ENCODE results near the gene DOCK9.
A peak's percentile ranks its signal among the peaks of the same experiment; 100 is the strongest.

The DOCK9 gene

DNA sequence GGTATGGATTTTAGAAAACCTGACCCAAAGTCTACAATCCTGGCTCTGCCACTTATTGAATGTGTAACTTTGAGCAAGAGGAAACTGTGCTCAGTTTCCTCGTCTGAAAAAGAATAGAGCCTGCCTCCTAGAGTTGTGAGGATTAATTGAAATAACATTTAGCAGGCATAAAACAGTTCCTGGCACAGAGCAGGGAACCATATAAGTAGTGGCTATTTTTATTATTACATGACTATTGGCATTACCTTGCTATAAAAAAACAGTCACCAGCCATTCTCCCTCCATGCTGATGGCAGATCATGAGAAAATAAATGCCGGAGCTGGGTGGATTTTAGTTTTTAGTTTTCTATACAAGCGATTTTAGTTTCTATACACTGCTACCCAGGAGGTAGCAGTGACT, 5.8 kb downstream of the DOCK9 start:
- DNase-seq = no peak

DNA sequence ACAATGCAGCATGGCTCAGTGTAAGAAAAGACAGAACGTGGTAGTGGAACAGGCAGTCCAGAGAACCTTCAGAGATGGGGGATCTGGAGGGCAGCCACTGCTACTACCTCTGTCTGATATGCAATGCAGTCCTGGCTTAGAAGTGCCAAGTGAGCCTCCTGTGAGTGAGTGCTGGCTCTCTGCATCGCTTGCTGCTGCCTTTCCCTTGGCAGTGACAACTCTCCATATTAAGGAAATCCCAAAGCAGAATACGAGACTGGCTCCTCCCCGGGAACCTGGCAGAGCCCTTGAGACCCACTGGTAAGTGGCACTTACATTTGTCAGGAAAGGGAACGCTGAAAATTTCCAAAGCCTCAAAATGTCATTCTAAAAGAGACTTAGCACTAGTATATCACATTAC, 7.5 kb downstream of the DOCK9 start:
- no peak for DNase-seq

DNA sequence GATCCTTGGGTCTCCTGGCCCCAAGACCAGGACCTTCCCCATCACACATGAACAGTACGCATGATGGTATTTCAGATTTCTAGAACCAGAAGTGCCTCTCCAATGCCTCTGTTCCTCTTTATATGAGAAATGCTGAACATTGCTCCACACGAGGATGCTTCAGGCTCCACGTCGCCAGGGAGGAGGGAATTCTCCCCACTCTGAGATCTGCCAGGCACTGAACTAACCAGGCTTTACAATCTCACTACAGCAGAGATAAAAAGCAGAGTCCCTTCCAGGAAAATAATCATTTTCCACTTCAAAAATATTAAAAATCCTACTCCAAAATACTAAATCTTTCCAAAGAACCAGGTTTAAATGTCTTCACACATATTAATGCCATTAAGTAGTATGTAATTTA, 10.4 kb downstream of the DOCK9 start:
- DNase-seq = no peak

DNA sequence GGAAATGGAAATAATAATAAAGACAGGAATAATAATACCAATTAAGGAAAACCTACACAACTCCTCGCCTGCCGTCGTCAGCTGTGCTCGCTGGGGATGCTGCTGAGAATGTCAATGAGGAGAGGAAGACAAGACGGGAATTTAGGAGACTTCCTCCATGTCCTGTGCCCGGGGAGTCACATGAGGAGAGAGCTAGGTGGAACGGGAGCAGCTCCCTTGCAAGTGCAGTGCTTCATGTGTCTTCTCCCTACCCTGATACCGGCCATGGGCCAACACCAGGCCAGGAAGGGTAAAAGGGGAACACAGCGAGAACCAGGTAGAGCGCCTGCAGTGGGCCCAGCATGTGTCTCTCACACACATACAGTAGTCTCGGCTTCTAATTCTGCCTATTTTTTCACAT, 11.8 kb downstream of the DOCK9 start:
- no peak for DNase-seq

DNA sequence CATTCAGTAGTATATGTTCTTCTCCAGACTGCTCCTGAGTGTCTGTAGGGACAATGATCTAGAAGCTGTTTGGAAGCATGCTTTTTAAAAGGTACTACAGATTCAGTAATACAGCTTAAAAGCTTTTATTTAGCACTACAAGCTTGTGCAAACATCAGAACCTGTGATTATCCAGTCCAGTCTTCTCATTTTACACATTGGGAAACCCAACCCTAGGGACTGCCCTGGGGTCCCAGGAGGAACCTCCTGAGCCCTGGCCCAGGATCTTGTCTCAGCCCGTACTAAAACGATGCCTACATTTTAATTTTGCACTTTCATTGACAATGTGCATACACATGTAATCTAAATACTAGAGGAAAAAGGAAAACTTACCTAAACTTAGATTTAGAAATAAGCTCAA, 12.5 kb downstream of the DOCK9 start:
- peak in 1 of 2 experiments; percentile 17 for DNase-seq

DNA sequence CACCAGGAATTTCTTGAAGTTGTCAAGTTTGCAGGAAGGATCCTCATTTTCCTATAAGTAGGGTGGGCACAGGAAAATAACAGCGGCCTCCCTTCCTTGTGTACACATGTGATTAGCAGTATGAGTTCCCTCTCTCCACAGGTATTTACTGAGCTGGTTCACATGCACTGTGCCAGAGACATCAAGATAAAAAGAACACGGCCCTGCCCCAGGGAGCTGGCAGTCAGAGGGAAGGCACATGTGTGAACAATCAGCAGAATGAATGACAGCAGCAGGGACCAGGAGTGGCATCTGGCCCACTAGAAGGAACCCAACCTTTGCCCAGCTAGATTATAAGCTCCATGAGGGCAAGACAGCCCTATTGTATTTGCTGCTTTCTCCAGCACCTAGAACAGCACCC, 13.9 kb downstream of the DOCK9 start:
- DNase-seq = no peak

DNA sequence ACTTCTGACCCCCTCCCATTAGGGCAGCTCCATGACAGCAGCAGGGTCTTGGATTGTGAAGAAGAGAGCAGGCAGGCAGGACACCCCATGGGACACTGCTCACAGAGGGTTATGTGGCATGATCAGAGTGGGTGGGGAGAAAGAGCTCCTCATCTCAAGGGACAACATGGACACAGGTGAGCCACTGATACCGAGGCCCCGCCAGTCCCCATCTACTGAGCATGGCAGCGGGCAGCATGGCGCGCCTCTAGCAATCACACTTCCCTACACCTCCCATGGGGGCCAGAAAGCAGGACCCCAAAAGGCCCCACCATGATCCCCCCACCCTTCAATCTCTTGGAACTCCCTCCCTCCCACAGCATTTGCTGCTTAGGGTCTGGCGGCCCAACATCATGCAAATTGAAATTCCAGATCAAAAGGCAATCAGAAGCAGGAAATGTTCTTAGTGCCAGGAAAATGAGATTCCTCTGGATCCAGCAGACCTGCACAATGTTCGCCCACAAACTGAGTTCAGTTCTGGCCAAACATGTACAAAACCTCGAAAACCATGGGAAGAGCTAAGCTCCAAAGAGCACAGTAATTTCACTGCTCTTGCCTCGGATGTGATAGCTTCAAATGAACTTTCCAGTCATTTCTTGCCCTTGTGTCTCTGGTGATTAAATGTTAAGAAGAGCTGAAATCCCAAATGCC, 14.8 kb downstream of the DOCK9 start:
- DNase-seq = no peak

DNA sequence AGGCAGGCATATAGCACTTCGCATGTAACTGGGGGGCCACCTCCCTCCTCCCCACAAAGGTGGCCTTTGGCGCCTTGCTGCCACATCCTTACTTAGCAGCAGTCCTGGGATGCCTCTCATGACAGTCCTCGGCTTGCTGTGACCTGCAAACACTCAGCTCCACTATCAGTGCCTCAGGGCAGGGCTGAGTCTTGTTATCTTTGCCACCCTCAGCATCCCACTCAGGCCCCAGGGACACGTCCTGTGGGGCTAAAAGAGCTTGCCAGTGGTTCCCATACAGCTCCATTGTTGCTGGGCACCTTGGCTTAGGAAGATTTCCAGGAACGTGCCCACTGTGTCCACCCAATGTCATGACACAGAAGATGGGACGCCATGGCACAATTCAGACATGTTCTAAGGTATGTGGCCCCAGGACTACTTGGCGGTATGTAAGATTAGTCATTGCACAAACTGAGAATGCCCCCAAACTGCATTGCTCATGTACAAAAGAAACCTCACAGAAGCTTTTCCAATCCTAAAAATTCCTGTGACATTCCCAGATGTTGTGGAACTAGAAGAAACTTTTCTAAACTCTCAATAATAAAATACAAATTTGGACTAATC, 16.3 kb downstream of the DOCK9 start:
- no peak for DNase-seq

DNA sequence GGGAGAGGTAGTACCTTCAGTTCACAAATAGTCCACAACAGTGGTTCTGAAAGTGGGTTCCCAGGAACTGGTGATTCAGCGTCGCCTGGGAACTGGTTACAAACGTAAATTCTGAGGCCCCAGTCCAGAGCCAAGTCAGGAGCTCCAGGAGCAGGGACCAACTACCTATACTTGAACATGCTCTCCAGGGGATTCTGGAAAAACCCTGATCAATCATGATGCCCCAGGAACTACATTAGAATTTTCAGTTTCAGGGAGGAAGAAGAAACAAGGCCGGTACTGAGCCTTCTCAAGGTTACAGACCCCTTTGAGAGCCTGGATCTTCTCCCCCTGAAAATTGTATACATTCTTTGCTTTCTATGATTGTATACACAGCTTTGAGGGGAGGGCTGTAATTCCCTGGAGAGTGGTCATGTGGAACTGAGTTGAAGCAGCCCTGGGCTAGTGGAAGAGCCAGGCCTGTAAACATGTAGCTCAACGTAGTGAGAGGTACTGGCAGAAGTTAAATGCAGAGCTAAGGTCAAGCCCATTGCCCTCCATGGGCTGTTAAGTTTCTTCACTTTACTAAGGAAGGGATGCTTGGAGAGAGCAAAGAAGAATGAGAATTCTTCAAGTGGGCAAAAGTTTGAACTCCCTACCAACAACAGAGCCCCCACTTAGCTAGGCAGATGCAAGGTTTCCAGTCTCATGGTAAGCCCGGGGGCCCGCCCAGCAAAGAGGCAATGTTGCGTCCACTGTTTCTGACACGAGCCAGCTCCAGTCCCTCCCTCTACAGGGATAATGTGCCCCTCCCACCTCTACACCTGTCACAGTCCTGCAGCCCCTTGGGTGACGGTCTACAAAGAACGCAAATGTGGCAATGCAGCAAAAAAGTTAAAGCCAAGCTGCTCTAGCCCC, 17.0 kb downstream of the DOCK9 start:
- no peak for DNase-seq

DNA sequence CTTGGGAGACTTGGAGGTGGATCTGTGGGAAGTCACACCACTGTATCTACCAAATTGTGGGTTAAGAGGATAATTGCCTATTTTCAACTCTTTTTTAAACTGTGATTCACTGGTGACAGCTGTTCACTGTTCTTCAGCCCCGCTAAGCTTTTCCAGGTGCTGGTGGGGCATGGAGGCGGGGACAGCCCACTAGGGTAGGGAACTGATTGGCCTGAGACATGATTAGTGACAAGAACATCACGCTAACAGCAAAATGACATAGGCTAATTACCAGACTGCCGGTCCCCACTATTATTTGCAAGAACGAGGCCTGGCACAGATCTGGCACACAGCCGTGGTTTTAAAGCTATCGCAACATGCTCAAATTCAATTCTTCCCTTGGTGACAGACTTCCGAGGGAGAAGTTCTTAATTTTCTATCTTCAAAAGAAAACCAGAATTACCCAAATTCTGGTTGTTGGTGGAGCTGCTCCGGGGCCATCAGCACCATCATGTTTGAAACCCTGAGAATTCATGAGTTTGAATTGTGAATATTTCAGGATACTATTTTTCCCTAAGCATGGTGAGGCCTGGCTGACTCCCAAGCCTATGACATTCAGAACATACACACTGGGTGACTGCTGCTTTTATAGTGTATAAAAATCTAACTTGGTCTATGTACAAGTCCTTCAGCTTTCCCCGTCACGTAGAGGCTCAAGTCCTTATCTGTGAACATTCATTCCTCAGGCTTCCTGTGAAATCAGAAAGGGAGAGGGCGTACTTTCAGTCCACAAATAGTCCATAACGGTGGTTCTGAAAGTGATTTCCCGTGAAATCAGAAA, 17.9 kb downstream of the DOCK9 start:
- DNase-seq = no peak

DNA sequence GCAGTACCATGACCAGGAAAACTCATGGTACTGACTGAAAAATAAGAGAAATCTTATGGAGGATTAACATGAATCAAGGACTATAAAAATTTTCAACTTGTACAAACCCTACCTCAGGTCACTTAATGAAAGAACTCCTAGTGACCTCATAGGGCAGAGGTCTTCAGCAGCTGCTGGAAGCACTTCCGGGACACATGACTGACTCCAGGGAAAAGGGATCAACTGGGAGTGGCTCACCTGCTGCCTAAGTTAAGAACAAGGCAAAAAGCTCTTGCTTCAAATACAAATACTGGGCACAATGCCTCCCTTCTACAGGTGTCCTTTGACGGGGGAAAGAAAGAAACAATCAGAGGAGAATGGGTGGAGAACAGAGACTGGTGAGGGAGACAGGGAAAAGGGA, 18.6 kb downstream of the DOCK9 start:
- DNase-seq = no peak

DNA sequence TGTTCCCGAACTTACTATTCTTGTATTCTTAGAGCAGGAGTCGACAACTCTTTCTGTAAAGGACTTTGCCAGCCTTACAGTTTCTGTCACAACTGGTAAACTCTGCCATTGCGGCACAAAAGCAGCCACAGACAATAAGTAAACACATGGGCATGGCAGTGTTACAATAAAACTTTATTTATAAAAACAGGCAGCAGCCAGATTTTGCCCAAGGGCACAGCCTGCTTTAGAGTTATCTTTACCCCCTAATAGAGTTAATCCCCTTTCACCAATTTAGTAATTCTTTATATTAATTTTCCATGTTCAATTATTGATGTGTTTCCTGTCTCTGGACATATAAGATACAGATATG, 19.4 kb downstream of the DOCK9 start:
- no peak for DNase-seq

DNA sequence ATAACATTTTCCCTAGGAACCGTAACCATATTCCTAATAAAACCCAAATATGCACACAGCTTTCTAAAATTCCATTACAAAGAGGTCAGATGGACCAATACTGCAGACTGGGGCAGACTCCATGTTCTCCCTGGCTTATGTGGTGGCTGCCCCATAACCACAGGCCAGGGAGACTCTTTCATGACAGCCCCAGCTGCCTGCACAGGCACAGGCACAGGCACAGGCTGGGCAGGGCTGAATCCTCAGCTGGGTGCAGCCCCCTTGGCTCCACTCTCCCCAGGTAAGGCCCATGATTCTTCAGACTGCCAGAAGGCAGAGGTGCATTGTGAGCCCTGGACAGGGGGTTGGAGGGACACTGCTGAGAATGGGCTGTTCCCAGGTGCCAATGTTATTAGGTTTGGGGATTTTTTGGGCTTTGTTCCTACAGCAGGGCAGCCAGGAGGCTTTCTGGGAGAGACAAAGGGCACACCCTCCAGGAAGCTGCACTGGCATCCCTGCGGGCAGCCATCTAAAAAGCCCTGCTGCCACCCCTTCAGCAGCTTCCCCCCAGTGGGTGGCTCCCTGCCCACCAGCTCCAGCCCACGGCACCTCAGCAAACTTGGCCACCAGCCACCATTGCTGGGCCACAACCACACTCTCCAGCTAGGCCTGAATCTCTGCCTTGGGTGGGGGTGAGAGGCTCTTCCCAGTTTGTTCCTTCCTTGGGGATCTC, 20.0 kb downstream of the DOCK9 start:
- no peak for DNase-seq

DNA sequence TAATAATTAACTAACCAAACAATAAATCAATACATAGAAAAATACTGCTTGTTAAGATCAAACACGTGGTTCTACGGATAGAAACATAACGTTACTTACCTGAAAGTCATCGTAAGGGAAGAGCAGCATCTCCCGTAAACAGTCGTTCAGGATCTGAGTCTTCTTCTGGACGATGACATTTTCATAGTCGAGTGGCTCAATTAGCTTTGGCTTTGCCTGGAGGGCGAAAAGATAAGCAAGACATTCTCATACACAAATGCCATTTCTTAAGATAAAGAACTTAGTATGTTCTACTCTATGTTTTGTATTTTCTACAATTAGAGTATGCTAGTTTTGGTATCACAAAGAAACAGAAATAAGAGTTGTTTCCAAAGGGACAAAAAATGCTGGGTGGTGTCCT, 22.5 kb downstream of the DOCK9 start:
- DNase-seq = no peak

DNA sequence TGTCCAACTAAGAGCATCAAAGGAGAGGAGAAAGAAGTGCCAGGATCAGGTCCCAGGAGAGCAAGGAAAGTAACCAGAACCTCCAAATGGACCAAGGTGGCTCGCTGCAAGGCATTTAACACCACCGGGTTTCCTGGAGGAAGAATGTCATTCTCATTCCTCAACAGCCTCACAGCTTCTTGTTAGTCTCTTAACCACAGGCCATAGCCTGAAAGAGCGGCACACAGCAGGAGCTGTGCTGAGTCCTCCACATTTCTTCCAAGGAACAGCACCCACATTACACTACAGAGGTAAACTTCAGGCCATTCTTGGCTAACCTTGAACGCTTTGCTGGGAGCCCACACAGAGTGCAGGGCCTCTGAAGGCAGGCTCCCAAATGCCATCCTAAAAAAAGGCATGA, 23.6 kb downstream of the DOCK9 start:
- DNase-seq = no peak

DNA sequence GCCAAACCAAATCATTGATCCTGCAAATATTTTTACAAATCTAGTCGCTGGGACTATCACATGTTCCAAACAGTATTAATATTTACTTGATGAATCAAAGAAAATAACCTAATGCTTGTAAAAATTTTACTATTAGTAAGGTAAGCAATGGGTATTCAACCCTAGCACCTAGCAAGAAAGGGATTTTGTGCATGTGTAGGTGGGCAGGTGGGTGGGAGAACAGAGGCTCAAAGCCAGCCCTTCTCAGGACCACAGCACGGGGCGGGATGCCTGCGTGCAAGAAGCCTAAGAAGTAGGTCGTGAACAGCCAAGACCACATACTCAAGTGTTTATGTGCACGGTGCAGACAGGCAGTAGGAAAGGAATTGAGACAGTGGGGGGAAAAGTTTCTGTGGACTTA, 26.6 kb downstream of the DOCK9 start:
- DNase-seq = no peak

DNA sequence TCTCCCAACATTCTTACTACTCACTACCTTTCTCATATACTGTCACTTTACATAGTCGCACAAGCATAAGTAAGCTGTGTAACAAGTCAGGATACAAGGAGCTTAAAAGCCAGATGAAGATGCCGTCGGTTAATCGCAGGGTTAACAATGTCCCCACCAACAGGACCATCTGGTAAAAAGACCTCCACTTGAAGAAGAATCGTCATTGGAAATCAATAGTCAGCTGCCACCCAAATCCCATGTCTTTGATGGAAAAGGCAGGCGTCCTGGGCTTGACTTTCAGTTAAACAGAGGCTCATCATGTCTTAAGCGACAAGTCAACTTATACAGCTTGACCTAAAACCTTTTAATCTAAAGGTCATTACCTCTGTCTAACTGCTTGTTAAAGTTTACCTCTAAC, 27.2 kb downstream of the DOCK9 start:
- DNase-seq = no peak

DNA sequence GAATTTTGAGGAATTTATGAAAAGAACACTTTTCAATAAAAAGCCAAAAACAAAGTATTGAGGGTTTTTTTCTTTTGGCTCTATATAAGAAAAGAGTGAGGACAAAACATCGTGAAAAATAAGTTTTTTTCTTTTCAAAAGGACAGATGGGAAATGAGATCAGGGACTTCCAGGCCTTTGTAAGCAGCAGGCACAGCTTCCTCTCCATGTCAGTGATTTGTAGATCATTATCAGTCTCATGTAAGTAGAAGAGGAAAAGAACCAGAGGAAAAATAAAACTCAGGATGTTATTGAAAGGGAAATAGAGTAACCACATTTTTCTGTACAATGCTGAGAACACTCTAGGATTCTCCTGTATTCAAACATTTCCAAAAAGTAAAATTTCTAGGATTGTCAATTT, 29.9 kb downstream of the DOCK9 start:
- no peak for DNase-seq

DNA sequence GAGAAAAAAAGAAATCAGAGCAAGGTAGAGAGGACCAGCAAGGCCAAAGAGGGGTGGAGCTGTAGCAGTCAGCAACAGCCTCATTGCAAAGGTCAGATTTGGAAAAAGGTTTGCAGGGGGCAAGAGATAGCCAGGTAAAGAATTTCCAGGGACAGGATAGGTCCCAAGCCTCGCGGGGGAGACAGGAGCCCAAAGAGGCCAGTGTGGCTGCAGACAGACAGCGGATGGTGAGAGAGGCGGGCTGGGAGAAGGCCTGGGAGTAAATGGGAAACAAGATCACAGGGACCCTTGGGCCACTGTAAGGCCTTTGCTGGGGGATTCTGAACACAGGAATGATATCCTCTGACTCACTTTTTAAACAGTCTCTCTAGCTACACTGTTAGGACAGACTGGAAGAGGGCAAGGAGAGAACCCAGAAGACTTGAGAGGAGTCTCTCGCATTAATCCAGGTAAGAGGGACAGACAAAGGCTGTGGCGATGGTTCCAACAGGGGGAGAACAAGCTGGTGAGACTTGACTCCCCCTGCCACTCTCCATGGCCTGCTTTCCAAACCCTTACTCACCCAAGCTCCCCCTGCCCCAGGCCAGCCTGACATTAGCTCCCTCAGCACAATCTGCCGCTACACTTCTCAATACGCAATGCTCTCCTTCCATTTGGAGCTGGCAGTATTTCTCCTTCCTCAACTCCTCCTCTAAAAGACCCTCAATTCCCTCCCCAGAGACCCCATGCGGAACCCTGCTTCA, 31.8 kb downstream of the DOCK9 start:
- DNase-seq = no peak

DNA sequence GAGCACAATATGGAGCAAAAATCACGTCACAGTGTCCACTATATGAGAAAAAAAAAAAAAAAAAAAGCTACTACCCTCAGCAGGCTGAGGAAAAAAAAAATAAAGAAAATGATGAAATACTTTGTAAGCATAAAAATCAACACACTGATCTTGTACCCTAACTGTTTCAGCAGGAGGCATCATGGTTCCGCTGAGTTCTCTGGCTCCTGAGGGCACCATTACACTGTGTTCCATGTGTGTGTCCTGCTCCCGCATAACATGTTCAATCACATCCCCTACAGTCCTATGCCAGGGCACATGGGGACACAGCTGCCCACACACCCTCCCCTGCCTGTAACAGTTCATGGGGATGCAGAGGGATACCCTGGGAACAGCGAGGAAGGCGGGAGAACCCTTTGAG, 33.5 kb downstream of the DOCK9 start:
- no peak for DNase-seq

DNA sequence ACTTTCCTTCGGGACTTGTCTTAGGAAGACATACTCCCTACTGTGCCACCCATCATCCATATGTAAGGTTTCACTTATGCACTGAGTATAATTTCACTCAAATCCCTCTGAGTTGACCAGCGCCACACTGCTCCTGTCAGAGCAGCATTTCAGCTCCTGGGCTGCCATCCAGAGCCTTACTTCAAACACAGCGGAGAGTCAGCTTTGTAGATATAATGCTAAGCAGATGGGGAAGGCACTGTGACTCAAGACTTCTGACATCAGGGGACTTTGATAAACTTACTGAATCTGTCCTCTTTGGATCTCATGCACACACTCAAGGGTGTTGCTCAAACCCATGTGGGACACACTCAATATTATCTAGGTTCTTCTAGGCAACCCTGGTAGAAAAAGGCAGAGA, 34.9 kb downstream of the DOCK9 start:
- DNase-seq = no peak

DNA sequence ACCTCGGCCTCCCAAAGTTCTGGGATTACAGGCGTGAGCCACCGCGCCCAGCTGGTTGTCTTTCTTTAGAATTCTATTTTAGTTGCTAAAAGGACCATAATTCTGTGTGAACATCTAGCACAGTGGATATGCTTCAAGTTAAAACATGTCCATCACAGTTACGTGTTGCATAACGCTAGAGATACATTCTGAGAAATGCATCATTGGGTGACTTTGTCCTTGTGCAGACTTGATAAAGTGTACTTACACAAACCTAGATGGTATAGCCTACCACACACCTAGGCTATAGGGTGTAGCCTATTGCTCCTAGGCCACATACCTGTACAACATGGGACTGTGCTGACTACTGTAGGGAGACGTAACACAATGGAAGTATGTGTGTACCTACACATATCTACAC, 35.4 kb downstream of the DOCK9 start:
- DNase-seq = no peak
